Trophoblast cell (in vitro differentiated cells and primary cell): ENCODE data around the gene LINS1.

Experiments used
- DNase-seq, 2 donors: peaks; one replicate each; pipeline ENCODE4 v3.0.0-alpha.2; 2016
- H2AFZ ChIP-seq: 2 replicates; pipeline ENCODE4 v1.6.1; 2013; ENCODE audit warnings: low read length, moderate library complexity, mild to moderate bottlenecking; ENCODE audit not compliant: insufficient read depth, poor library complexity
- H2AK5ac ChIP-seq: 2 replicates; pipeline ENCODE4 v1.6.1; 2013; ENCODE audit warnings: mild to moderate bottlenecking, low read length
- H2BK120ac ChIP-seq: 2 replicates; pipeline ENCODE4 v1.6.1; 2013; ENCODE audit warnings: low read length, mild to moderate bottlenecking, moderate library complexity; ENCODE audit not compliant: insufficient read depth, poor library complexity
- H2BK12ac ChIP-seq: 2 replicates; pipeline ENCODE4 v1.6.1; 2013; ENCODE audit warnings: mild to moderate bottlenecking, low read length, moderate library complexity
- H2BK5ac ChIP-seq: 2 replicates; pipeline ENCODE4 v1.6.1; 2013; ENCODE audit warnings: low read length, low read depth, moderate library complexity, mild to moderate bottlenecking; ENCODE audit not compliant: poor library complexity
- H3K14ac ChIP-seq: 2 replicates; pipeline ENCODE4 v1.6.1; 2013; ENCODE audit warnings: mild to moderate bottlenecking, low read length
- H3K18ac ChIP-seq: 2 replicates; pipeline ENCODE4 v1.6.1; 2013; ENCODE audit warnings: mild to moderate bottlenecking, low read length
- H3K23ac ChIP-seq: 2 replicates; pipeline ENCODE4 v1.6.1; 2013; ENCODE audit warnings: low read length
- H3K27ac ChIP-seq: 2 replicates; pipeline ENCODE4 v1.5.1; 2013; ENCODE audit warnings: low read depth, mild to moderate bottlenecking, inconsistent platforms, low read length, moderate library complexity
- H3K27me3 ChIP-seq: 2 replicates; pipeline ENCODE4 v1.6.1; 2013; ENCODE audit warnings: inconsistent platforms, mild to moderate bottlenecking, low read length, moderate library complexity; ENCODE audit not compliant: insufficient read depth
- H3K36me3 ChIP-seq, 2 experiments: 1 replicate in 1 of 2; 2 replicates in 1 of 2; pipeline ENCODE4 v1.6.1; 2013; ENCODE audit warnings: low read length in 2 of 2, mild to moderate bottlenecking in 2 of 2, moderate library complexity in 1 of 2; ENCODE audit not compliant: insufficient read depth in 2 of 2, control insufficient read depth in 1 of 2
- H3K4ac ChIP-seq: 2 replicates; pipeline ENCODE4 v1.6.1; 2013; ENCODE audit warnings: low read depth, mild to moderate bottlenecking, low read length, moderate library complexity
- H3K4me1 ChIP-seq, 2 experiments: 1 replicate in 1 of 2; 2 replicates in 1 of 2; pipeline ENCODE4 v1.6.1; 2013; ENCODE audit warnings: low read length in 2 of 2, mild to moderate bottlenecking in 2 of 2, moderate library complexity in 1 of 2; ENCODE audit not compliant: insufficient read depth in 2 of 2, control insufficient read depth in 1 of 2
- H3K4me2 ChIP-seq: 2 replicates; pipeline ENCODE4 v1.6.1; 2013; ENCODE audit warnings: inconsistent platforms, mild to moderate bottlenecking, low read length, moderate library complexity
- H3K4me3 ChIP-seq: 2 replicates; pipeline ENCODE4 v1.5.1; 2013; ENCODE audit warnings: mild to moderate bottlenecking, low read depth, low read length, inconsistent platforms
- H3K79me1 ChIP-seq: one replicate; pipeline ENCODE4 v1.6.1; 2013; ENCODE audit warnings: low read length
- H3K79me2 ChIP-seq: 2 replicates; pipeline ENCODE4 v1.6.1; 2013; ENCODE audit warnings: low read length, mild to moderate bottlenecking; ENCODE audit not compliant: control insufficient read depth, insufficient read depth, poor library complexity
- H3K9ac ChIP-seq: 2 replicates; pipeline ENCODE4 v1.6.1; 2013; ENCODE audit warnings: mild to moderate bottlenecking, low read length
- H3K9me3 ChIP-seq: 2 replicates; pipeline ENCODE4 v1.6.1; 2013; ENCODE audit warnings: low read depth, mild to moderate bottlenecking, control low read depth, inconsistent platforms, low read length; ENCODE audit not compliant: insufficient read depth
- H4K12ac ChIP-seq: 2 replicates; pipeline ENCODE4 v1.6.1; 2013; ENCODE audit warnings: low read depth, mild to moderate bottlenecking, low read length, moderate library complexity
- H4K8ac ChIP-seq: 2 replicates; pipeline ENCODE4 v1.6.1; 2013; ENCODE audit warnings: low read depth, mild to moderate bottlenecking, low read length, moderate library complexity
- H4K91ac ChIP-seq: one replicate; pipeline ENCODE4 v1.6.1; 2013; ENCODE audit warnings: low read depth, mild to moderate bottlenecking, low read length, moderate library complexity
- WGBS: extraction: QIAGEN DNeasy Blood & Tissue Kit; methylation state at CpG from one replicate; pipeline ENCODE4 v1.1.7; 2013; ENCODE audit warnings: missing lambda C conversion rate; ENCODE audit not compliant: insufficient read length, insufficient coverage; ENCODE audit errors: extremely low coverage; 5-methylcytosine and 5-hydroxymethylcytosine counted together

Gene LINS1

GRCh38 chr15:100553468-100553867 lies 48.5 kb downstream of the LINS1 start:
- Histone ChIP-seq H3K9ac (no peak overlapping the region), H4K12ac (no peak overlapping the region), H3K9me3 (peaks cover 20% of the 10 kb centered on the region), H2AK5ac (no peak overlapping the region), H2BK120ac (no peak overlapping the region), H3K79me1 (no peaks in the 10 kb centered on the region), H2AFZ (no peak overlapping the region), H2BK12ac (no peak overlapping the region), H2BK5ac (no peak overlapping the region), H3K23ac (no peak overlapping the region), H4K8ac (no peak overlapping the region), H3K4me2 (no peak overlapping the region), H4K91ac (no peak overlapping the region), H3K36me3 (peaks cover 0 to 2% of the 10 kb centered on the region in 2 experiments), H3K4me3 (no peak overlapping the region), H3K4me1 (no peaks in the 10 kb centered on the region), H3K27me3 (no peaks in the 10 kb centered on the region), H3K4ac (no peak overlapping the region), H3K14ac (no peak overlapping the region), H3K79me2 (no peaks in the 10 kb centered on the region), H3K27ac (no peak overlapping the region), H3K18ac (no peak overlapping the region)
- DNase-seq: no peak
- WGBS: no CpG with 5 or more reads among the region's 16 CpGs

- Histone ChIP-seq H3K4me3 (no peak overlapping the region), H3K4me2 (no peak overlapping the region), H3K9ac (no peak overlapping the region), H3K4ac (no peak overlapping the region), H3K9me3 (peaks cover 22% of the 10 kb centered on the region), H3K36me3 (no peaks in the 10 kb centered on the region), H4K12ac (no peak overlapping the region), H3K79me1 (no peaks in the 10 kb centered on the region), H3K23ac (no peak overlapping the region), H2AFZ (no peak overlapping the region), H3K27me3 (no peaks in the 10 kb centered on the region), H4K91ac (no peak overlapping the region), H2AK5ac (no peak overlapping the region), H3K14ac (no peak overlapping the region), H3K27ac (no peak overlapping the region), H3K79me2 (no peaks in the 10 kb centered on the region), H2BK12ac (no peak overlapping the region), H2BK5ac (no peak overlapping the region), H4K8ac (no peak overlapping the region), H3K18ac (no peak overlapping the region), H2BK120ac (no peak overlapping the region), H3K4me1 (no peaks in the 10 kb centered on the region)
- no CpG with 5 or more reads among the region's 5 CpGs for WGBS
- no peak for DNase-seq
Observed at GRCh38 chr15:100547961-100548360, 54.0 kb downstream of the LINS1 start.

- no peak overlapping the region for H3K14ac ChIP-seq
- H3K9ac ChIP-seq: no peak overlapping the region
- no peaks in the 10 kb centered on the region for H3K27me3 ChIP-seq
- H3K4me2 ChIP-seq: no peak overlapping the region
- H3K79me2 ChIP-seq: no peaks in the 10 kb centered on the region
- H2BK12ac ChIP-seq: no peak overlapping the region
- no peak overlapping the region for H2BK5ac ChIP-seq
- H3K4me1 ChIP-seq: no peaks in the 10 kb centered on the region
- H3K79me1 ChIP-seq: no peaks in the 10 kb centered on the region
- H3K18ac ChIP-seq: no peak overlapping the region
- no peak overlapping the region for H3K4me3 ChIP-seq
- H4K91ac ChIP-seq: no peak overlapping the region
- H3K27ac ChIP-seq: no peak overlapping the region
- no peak overlapping the region for H4K12ac ChIP-seq
- peaks cover 24% of the 10 kb centered on the region for H3K9me3 ChIP-seq
- WGBS: no CpG with 5 or more reads among the region's 6 CpGs
- H4K8ac ChIP-seq: no peak overlapping the region
- no peak overlapping the region for H2BK120ac ChIP-seq
- no peak overlapping the region for H3K23ac ChIP-seq
- no peaks in the 10 kb centered on the region for H3K36me3 ChIP-seq
- DNase-seq: no peak
- H2AK5ac ChIP-seq: no peak overlapping the region
- H2AFZ ChIP-seq: no peak overlapping the region
- no peak overlapping the region for H3K4ac ChIP-seq
Observed at GRCh38 chr15:100544946-100545345, 57.0 kb downstream of the LINS1 start.

GRCh38 chr15:100544338-100544841 lies 57.6 kb downstream of the LINS1 start:
- H3K79me2 ChIP-seq: no peaks in the 10 kb centered on the region
- H3K14ac ChIP-seq: no peak overlapping the region
- no peak overlapping the region for H4K91ac ChIP-seq
- no CpG with 5 or more reads among the region's 57 CpGs for WGBS
- no peak overlapping the region for H2BK12ac ChIP-seq
- peaks cover 22% of the 10 kb centered on the region for H3K9me3 ChIP-seq
- no peak overlapping the region for H4K8ac ChIP-seq
- H3K23ac ChIP-seq: no peak overlapping the region
- DNase-seq: no peak
- H3K4me2 ChIP-seq: no peak overlapping the region
- H3K27me3 ChIP-seq: no peaks in the 10 kb centered on the region
- no peak overlapping the region for H2AFZ ChIP-seq
- H3K18ac ChIP-seq: no peak overlapping the region
- no peaks in the 10 kb centered on the region for H3K4me1 ChIP-seq
- no peak overlapping the region for H3K27ac ChIP-seq
- no peak overlapping the region for H3K4me3 ChIP-seq
- no peaks in the 10 kb centered on the region for H3K36me3 ChIP-seq
- H2BK120ac ChIP-seq: no peak overlapping the region
- H2AK5ac ChIP-seq: no peak overlapping the region
- H3K79me1 ChIP-seq: no peaks in the 10 kb centered on the region
- no peak overlapping the region for H2BK5ac ChIP-seq
- no peak overlapping the region for H4K12ac ChIP-seq
- H3K4ac ChIP-seq: no peak overlapping the region
- no peak overlapping the region for H3K9ac ChIP-seq
